H54 (cell line): ENCODE measurements around the gene CAPRIN2.

ENCODE experiments used
- DNase-seq: peaks from one replicate; pipeline ENCODE4 v3.0.0; 2011; ENCODE audit warnings: low spot score, mixed read lengths; ENCODE audit not compliant: insufficient read length
- FAIRE-seq: peaks from 3 replicates; lab custom pipeline; 2011; peaks lifted over from hg19 to GRCh38; lab: Jason Lieb, UNC
- POLR2A ChIP-seq: IDR thresholded peaks from 2 replicates; pipeline ENCODE4 v1.6.1; 2011; ENCODE audit warnings: low read depth, mild to moderate bottlenecking, low read length

CAPRIN2 gene

GRCh38 chr12:30706476-30706875 is 48.3 kb downstream of the CAPRIN2 start:
- FAIRE-seq (no peak), DNase-seq (no peak)
- TF ChIP-seq POLR2A, result no peak

DNA sequence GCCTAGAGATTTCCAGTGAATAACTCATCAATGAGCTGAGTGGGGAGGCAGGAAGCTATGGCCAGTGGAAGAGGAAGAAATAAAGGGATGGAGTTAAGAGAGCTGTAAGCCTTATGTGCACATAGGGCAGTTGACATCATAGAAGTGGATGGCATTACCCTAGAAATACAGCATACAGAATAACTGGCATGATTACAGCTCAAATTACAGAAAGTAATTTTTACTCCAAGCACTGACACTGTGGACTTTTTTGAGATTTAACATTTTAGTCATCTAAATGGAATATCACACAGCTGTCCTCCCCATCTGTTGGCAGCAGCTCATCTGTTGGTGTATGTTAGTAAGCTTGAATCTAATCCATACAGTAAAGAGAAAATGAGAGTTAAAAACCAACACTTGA is 53.7 kb downstream of the CAPRIN2 start:
- FAIRE-seq (peak; percentile 57), DNase-seq (no peak)
- TF ChIP-seq POLR2A, result no peak

- DNase-seq (no peak), FAIRE-seq (peak; percentile 75)
- TF ChIP-seq POLR2A, result no peak
These were observed 54.4 kb downstream of the CAPRIN2 start for GRCh38 chr12:30700216-30700900.

GRCh38 chr12:30698346-30698745 is 56.4 kb downstream of the CAPRIN2 start:
- FAIRE-seq, result no peak
- TF ChIP-seq POLR2A, result no peak
- DNase-seq, result no peak

GRCh38 chr12:30696943-30697342 is 57.8 kb downstream of the CAPRIN2 start:
- no peak for TF ChIP-seq POLR2A
- DNase-seq (no peak), FAIRE-seq (no peak)

- TF ChIP-seq POLR2A, result no peak
- no peak for DNase-seq
- FAIRE-seq, result no peak
These were observed 58.3 kb downstream of the CAPRIN2 start for GRCh38 chr12:30696486-30696885.

DNA sequence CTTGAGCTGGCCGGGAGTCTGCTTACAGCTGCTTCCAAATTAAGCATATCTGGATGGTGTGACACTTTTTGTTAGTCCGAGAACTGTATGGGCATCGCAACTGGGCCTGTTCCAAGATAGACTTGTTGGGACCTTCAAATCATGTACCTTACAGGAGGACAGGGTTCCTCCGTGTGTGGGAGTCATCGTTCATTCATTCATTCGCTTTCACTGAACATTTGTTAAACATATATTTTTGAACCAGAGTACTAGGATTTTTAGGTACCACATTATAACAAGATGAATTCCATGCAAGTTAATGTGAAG is 58.7 kb downstream of the CAPRIN2 start:
- TF ChIP-seq POLR2A, result no peak
- no peak for FAIRE-seq
- DNase-seq, result no peak

GRCh38 chr12:30695199-30696102 is 59.3 kb downstream of the CAPRIN2 start, which contains the start of gene IPO8:
Gene IPO8, minus strand, starts transcription at chr12:30695869. Its CDS starts 222 bp downstream, at chr12:30695647.
- DNase-seq (peak; percentile 73), FAIRE-seq (peak; percentile 83)
- TF ChIP-seq POLR2A, result no peak

DNA sequence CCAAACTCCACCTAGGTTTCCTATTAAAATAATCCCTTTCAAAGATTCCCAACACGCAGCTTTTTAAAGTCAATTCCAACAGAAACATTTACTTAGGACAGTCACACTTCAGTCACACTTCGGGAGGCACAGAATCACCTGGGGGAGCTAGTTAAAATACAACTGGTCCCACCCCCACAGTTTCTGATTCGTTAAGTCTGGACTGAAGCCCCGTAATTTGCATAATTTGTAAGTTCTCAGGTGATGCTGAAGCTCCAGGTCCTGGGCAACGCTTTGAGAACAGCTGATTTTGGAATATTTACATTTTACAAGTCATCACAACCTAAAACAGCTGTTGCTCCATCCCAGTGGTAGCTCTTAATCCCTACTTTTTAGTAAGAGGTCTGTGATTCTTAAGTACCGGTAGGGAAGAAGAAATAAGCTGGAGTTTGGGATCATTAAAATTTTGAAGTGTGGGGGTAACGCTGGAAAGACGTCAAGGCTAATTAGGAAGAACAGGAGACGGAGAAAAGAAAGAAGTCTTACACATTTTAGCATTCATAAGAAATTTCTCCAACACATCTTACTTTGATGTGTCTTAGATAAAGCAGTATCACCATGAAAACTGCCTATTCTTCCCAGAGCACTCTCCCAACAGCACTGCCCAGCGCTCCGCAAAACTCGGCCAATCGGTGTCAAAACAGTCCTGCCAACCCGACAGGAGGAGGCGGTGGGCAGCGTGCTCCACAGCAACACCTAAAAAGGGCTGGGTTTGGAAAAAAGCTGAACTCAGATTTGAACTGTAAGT is 60.1 kb downstream of the CAPRIN2 start:
- FAIRE-seq, result no peak
- DNase-seq, result peak; percentile 18

DNA sequence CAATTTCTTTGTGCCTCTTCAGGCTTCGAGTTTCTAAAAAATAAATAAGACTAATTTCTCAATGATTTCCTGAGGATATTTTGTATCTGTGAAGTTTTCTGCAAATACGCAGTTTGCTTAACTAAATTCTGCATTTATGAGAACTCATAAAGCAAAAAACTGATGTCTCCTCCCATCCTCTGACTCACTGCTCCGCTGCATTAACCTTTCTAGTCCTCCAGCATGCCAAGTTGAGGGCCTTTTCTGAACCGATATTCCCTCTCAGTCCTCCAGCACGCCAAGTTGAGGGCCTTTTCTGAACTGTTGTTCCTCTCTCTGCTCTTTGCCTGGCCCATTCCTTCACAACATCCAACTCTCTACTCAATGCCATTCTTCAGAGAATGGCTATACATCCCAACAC is 62.3 kb downstream of the CAPRIN2 start:
- FAIRE-seq, result peak; percentile 33
- no peak for DNase-seq
- no peak for TF ChIP-seq POLR2A

More for the DNA sequence above, 60.1 kb downstream of the CAPRIN2 start:
- no peak for TF ChIP-seq POLR2A

DNA sequence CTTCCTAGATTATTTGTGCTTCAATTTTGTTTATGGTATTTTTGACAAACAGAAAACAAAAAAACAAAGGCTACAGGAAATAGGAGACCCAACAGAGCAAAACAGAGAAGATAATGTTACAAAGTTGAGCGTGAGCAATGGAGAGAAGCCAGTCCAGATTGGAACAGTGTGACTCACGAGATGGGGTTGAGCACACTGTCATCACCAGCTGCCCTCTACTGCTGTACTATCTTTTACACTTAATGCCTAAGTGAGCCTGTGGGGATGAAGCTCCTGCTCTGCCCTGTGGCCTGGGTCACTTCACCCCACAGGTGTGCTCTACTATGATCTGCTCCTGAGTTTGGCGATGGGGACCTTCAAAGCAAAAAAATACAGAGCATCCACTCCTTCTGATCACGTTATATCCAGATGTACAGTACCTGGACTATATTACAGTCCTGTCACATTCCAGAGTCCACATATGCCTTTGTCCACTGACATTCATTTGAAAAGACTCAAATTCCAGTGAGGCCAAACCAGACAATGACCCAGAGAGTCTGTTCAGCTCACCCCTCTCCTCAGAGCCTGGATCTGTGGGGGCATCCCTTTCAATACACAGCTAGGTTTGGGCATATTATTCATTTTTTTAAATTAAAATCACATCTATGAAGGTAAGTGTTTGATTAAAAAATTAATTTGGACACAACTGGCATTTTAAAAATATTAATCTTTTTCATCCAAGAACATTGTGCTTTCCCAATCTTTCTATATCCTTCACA is 63.5 kb downstream of the CAPRIN2 start:
- peak; percentile 98 for FAIRE-seq
- DNase-seq, result peak; percentile 45
- no peak for TF ChIP-seq POLR2A

DNA sequence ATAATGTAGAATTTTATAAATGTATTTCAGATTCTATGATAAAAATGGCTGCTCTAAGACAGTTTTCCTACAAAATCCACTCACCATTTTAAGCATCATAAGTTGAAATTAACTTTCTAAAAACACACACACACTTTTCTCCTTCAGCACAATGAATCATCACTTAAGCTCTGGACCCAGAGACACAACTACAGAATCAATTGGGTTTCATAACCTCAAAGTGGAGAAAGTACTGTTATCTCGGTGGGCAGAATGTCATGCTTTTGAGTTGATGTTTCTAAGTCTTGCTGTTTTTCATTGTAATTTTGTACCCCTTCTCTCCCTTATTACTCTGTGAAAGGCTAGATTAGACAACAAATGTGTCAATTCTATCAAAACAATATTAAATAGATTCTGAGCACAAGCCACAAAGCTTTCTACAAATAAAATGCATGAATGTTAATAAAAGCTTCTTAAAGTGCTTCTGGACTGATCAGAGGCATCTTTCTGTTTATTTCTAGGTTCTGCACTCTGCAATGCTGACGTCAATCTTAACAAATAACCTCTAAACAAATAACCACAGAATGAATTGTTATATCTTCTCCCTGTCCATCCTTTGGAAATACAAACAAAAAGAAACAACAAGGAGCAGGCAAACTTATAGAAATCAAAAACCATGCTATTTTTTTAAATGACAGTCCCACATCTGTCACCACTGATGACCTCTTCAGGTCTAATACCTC is 67.3 kb downstream of the CAPRIN2 start:
- TF ChIP-seq POLR2A, result no peak
- peak; percentile 11 for FAIRE-seq
- no peak for DNase-seq
